BLaER1 (cell line): ENCODE measurements around the gene ATP8B3.

ENCODE experiments used
- H3K27ac ChIP-seq: shearing (Covaris generic); formaldehyde crosslinking; 2 replicates; pipeline ENCODE4 v1.8.1; 2022
- H3K27me3 ChIP-seq: shearing (Covaris generic); formaldehyde crosslinking; 2 replicates; pipeline ENCODE4 v1.8.1; 2022
- H3K36me3 ChIP-seq: shearing (Covaris generic); formaldehyde crosslinking; 2 replicates; pipeline ENCODE4 v1.8.1; 2022
- H3K4me1 ChIP-seq: shearing (Covaris generic); formaldehyde crosslinking; 2 replicates; pipeline ENCODE4 v1.8.1; 2022
- H3K4me2 ChIP-seq: shearing (Covaris generic); formaldehyde crosslinking; 2 replicates; pipeline ENCODE4 v1.8.1; 2022
- H3K4me3 ChIP-seq: shearing (Covaris generic); formaldehyde crosslinking; 2 replicates; pipeline ENCODE4 v1.8.1; 2022
- H3K9ac ChIP-seq: shearing (Covaris generic); formaldehyde crosslinking; 2 replicates; pipeline ENCODE4 v1.8.1; 2022
- H3K9me3 ChIP-seq: shearing (Covaris generic); formaldehyde crosslinking; 2 replicates; pipeline ENCODE4 v1.8.1; 2022
- H4K20me1 ChIP-seq: shearing (Covaris generic); formaldehyde crosslinking; 2 replicates; pipeline ENCODE4 v1.8.1; 2022
- Cebpa-rat ChIP-seq: shearing (Covaris generic); IDR thresholded peaks from 2 replicates; pipeline ENCODE4 v1.8.1; 2022

The ATP8B3 gene

DNA sequence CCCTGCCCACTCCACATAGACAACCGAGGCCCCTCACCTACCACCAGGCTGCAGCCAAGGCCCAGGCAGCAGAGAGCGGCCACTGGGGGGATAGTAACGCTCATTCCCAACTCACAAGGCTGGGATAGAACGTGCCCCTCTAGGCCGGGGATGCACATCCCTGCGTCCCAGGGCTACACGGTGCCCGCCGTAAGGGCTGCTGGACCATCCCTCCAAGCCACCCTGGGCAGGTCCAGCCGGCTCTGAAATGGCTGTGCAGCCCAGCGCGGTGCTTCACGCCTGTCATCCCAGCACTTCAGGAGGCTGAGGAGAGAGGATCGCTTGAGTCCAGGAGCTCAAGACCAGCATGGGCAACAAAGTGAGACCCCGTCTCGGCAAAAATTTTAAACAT lies 33.0 kb upstream of the ATP8B3 start:
- Histone ChIP-seq H3K27ac (peak overlapping the region; percentile 94; the same call in 1 of the 2 replicates), H3K4me3 (peak overlapping the region; percentile 72; the same call in 1 of the 2 replicates), H3K9ac (0 out of 2 replicates have a peak overlapping the region, but pooled peaks have one; percentile 99), H4K20me1 (peaks cover 81% of the 10 kb centered on the region), H3K4me1 (peaks cover 87% of the 10 kb centered on the region), H3K4me2 (peak overlapping the region; percentile 100), H3K9me3 (no peaks in the 10 kb centered on the region), H3K36me3 (peaks cover 27% of the 10 kb centered on the region), H3K27me3 (no peaks in the 10 kb centered on the region)
- no peak for TF ChIP-seq Cebpa-rat

- H3K4me1 ChIP-seq: peaks cover 87% of the 10 kb centered on the region
- no peaks in the 10 kb centered on the region for H3K27me3 ChIP-seq
- no peak for TF ChIP-seq Cebpa-rat
- peak overlapping the region; percentile 94 for H3K27ac ChIP-seq
- peak overlapping the region; percentile 100 for H3K4me2 ChIP-seq
- H4K20me1 ChIP-seq: peaks cover 86% of the 10 kb centered on the region
- H3K36me3 ChIP-seq: peaks cover 32% of the 10 kb centered on the region
- no peaks in the 10 kb centered on the region for H3K9me3 ChIP-seq
- peak overlapping the region; percentile 99; the same call in 1 of the 2 replicates for H3K9ac ChIP-seq
- peak overlapping the region; percentile 72; the same call in 1 of the 2 replicates for H3K4me3 ChIP-seq
Measured at GRCh38 chr19:1844513-1845124, 32.5 kb upstream of the ATP8B3 start.

DNA sequence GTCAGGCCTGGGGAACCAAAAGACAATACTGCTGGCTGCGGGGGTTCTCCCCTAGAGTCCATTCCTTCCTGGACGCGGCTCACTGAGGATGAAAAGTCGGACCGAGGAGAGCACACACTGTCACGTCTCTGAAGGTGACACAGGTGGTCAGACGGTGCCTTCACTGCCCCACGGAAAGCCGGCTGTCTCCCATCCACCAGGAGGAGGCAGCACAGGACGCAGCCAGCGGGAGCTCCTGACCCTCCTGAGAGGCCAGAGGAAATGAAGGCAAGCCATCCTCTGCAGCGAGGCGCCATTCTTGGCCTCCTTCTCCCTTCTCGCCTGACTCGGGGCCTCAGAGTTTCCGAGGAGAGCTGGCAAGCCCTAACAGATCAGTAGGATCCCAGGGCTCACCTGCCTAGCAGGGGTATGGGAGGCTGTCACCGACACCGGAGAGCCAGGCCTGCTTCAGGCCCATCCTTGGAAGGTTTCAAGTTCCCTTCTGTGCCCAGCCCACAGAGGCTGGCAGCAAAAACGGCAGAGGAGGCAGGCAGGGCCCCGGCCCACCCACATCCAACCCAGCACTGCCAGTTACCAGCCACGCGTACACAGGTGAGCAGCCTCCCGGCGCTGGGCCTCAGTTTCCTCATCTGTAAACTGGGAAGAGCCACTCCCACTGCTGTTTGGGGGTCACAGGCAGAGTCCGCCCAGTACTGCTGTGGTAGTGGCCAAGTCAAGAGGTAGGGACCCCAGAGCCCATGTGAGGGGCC lies 31.7 kb upstream of the ATP8B3 start:
- Histone ChIP-seq H3K4me3 (peak overlapping the region; percentile 72), H4K20me1 (peaks cover 94% of the 10 kb centered on the region), H3K27ac (peak overlapping the region; percentile 94), H3K36me3 (peaks cover 40% of the 10 kb centered on the region), H3K9ac (peak overlapping the region; percentile 92), H3K9me3 (no peaks in the 10 kb centered on the region), H3K4me1 (peaks cover 87% of the 10 kb centered on the region), H3K27me3 (no peaks in the 10 kb centered on the region), H3K4me2 (peak overlapping the region; percentile 100)
- no peak for TF ChIP-seq Cebpa-rat

DNA sequence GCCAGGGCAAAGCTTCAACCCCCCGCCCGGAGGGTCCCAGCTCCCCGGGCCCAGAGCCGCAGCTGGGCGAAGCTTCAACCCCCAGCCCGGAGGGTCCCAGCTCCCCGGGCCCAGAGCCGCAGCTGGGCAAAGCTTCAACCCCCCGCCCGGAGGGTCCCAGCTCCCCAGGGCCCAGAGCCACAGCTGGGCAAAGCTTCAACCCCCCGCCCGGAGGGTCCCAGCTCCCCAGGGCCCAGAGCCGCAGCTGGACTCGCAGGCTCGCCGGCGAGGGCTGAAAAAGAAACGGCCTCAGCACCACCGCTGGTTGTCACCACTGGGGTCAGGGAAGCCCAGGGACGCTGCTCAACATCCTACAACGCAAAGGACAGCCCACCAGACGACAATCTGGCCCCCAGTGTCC lies 31.0 kb upstream of the ATP8B3 start:
- peaks cover 47% of the 10 kb centered on the region for H3K36me3 ChIP-seq
- peaks cover 94% of the 10 kb centered on the region for H3K4me1 ChIP-seq
- peaks cover 100% of the 10 kb centered on the region for H4K20me1 ChIP-seq
- no peaks in the 10 kb centered on the region for H3K27me3 ChIP-seq
- H3K4me2 ChIP-seq: peak overlapping the region; percentile 100
- H3K9ac ChIP-seq: peak overlapping the region; percentile 92
- no peaks in the 10 kb centered on the region for H3K9me3 ChIP-seq
- peak overlapping the region; percentile 94 for H3K27ac ChIP-seq
- H3K4me3 ChIP-seq: peak overlapping the region; percentile 72
- no peak for TF ChIP-seq Cebpa-rat

GRCh38 chr19:1841209-1841924 lies 29.3 kb upstream of the ATP8B3 start:
- peaks cover 100% of the 10 kb centered on the region for H4K20me1 ChIP-seq
- peaks cover 53% of the 10 kb centered on the region for H3K36me3 ChIP-seq

GRCh38 chr19:1840541-1841115 lies 28.6 kb upstream of the ATP8B3 start:
- peaks cover 100% of the 10 kb centered on the region for H4K20me1 ChIP-seq
- no peaks in the 10 kb centered on the region for H3K27me3 ChIP-seq
- peaks cover 97% of the 10 kb centered on the region for H3K4me1 ChIP-seq
- peak overlapping the region; percentile 72 for H3K4me3 ChIP-seq
- peak overlapping the region; percentile 94 for H3K27ac ChIP-seq
- peaks cover 53% of the 10 kb centered on the region for H3K36me3 ChIP-seq
- peak overlapping the region; percentile 100 for H3K4me2 ChIP-seq
- no peak for TF ChIP-seq Cebpa-rat
- no peaks in the 10 kb centered on the region for H3K9me3 ChIP-seq
- peak overlapping the region; percentile 92 for H3K9ac ChIP-seq

More at GRCh38 chr19:1841209-1841924, 29.3 kb upstream of the ATP8B3 start:
- Histone ChIP-seq H3K9ac (peak overlapping the region; percentile 92), H3K27me3 (no peaks in the 10 kb centered on the region), H3K27ac (peak overlapping the region; percentile 94), H3K9me3 (no peaks in the 10 kb centered on the region), H3K4me3 (peak overlapping the region; percentile 72), H3K4me2 (peak overlapping the region; percentile 100), H3K4me1 (peaks cover 99% of the 10 kb centered on the region)
- TF ChIP-seq Cebpa-rat: no peak

DNA sequence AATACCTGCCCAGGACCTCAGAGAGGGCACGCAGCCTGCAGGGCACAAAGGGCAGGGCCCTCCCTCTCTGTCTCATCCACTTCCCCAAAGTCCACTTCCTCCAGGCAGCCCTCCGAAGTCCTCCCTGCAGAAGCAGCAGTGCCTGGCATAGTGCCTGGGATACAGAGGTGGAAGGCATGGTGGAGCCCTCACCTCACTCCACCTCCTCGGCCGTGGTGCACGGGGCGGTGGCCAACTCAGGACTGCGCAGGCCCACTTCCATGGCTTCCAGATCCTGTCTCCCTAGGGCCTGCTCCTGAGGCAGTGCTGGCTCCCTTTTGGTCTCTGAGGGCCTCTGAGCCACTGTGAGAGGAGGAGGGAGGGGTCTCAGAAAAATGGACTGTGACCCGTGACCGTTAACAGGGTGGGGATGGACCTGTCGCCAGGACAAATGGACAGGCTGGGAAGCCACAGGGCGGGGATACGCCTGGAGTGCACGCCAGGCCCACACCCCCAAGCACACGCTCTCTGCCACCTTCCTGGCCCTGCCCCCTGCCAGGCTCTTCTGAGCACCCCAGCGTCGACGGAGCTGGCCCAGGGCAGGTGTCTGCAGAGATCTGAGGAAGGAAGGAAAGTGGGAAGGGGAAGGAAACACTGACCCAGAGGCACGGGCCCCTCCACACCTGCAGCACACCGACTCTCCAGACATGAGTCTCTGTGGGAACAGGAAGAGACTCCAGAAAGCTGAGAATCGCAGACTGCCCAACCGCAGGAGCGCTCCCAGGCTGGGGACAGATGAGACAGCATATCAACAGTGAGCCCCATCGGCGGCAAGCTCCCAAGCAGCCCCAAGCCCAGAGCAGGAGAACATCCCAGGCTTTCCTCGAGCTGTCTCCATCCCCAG lies 27.8 kb upstream of the ATP8B3 start:
- no peak for TF ChIP-seq Cebpa-rat
- H3K36me3 ChIP-seq: peaks cover 53% of the 10 kb centered on the region
- peaks cover 92% of the 10 kb centered on the region for H3K4me1 ChIP-seq
- no peaks in the 10 kb centered on the region for H3K27me3 ChIP-seq
- H3K27ac ChIP-seq: peak overlapping the region; percentile 94
- H3K9me3 ChIP-seq: no peaks in the 10 kb centered on the region
- peak overlapping the region; percentile 100 for H3K4me2 ChIP-seq
- H4K20me1 ChIP-seq: peaks cover 100% of the 10 kb centered on the region
- peak overlapping the region; percentile 72 for H3K4me3 ChIP-seq
- peak overlapping the region; percentile 92 for H3K9ac ChIP-seq

DNA sequence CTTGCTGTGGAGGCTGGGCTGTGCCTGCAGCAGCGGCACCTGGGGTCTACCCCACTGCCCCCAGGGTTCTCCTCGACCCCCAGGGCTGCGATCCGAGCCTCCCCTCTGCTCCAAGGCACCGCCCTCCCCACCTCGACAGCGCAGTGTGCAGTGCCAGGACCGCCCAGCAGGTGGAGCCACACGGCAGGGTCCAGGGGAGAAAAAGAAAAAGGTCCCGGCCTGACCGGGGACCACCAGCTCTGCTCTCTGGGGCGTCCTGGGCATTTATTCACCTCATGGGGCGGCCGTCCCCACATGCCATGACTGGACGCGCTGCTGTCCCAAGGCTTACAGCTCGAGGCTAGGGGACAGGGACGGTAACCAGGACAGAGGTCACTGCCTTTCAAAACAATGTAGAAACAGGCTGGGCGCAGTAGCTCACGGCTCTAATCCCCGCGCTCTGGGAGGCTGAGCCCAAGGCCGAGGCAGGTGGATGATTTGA lies 25.6 kb upstream of the ATP8B3 start:
- H3K27me3 ChIP-seq: no peaks in the 10 kb centered on the region
- no peak overlapping the region for H3K4me3 ChIP-seq
- H3K4me1 ChIP-seq: peaks cover 89% of the 10 kb centered on the region
- H3K36me3 ChIP-seq: peaks cover 70% of the 10 kb centered on the region
- peak overlapping the region; percentile 100 for H3K4me2 ChIP-seq
- no peak overlapping the region for H3K9ac ChIP-seq
- no peak for TF ChIP-seq Cebpa-rat
- H3K27ac ChIP-seq: no peak overlapping the region
- H4K20me1 ChIP-seq: peaks cover 100% of the 10 kb centered on the region
- no peaks in the 10 kb centered on the region for H3K9me3 ChIP-seq
